HG03460 (cell line): Measurements from ENCODE around the gene ATP2B2.

Experiments
- ATAC-seq: cut with Tn5 transposase; IDR thresholded peaks from one replicate; pipeline ENCODE4 v1.9.1; 2021; ENCODE audit not compliant: unreplicated experiment

The ATP2B2 gene

GRCh38 chr3:10495614-10496013 lies 9.8 kb downstream of the ATP2B2 start:
- ATAC-seq, result no peak

- no peak for ATAC-seq
Measured at GRCh38 chr3:10495003-10495402, 10.4 kb downstream of the ATP2B2 start.

DNA sequence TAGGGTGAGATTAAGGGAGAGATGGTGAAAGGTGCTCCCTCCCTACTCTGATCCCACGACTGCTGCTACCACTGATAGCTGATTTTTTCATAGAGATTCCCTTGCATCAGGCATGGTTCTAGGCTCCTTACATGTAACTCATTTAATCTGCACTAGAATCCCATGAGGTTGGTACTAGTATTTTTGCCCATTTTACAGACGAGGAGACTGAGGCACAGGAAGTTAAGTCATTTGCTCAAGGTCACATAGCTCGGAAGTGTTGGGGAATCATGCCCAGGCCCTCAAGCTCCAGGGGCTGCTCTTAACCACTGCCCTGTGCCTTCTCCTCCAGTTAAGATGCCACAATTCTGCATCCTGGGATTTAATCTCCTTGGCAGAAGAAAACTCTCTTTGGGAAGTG lies 11.2 kb downstream of the ATP2B2 start:
- no peak for ATAC-seq

- no peak for ATAC-seq
Measured at GRCh38 chr3:10493202-10493589, 12.2 kb downstream of the ATP2B2 start.

- no peak for ATAC-seq
Measured at GRCh38 chr3:10492364-10493201, 12.8 kb downstream of the ATP2B2 start.

DNA sequence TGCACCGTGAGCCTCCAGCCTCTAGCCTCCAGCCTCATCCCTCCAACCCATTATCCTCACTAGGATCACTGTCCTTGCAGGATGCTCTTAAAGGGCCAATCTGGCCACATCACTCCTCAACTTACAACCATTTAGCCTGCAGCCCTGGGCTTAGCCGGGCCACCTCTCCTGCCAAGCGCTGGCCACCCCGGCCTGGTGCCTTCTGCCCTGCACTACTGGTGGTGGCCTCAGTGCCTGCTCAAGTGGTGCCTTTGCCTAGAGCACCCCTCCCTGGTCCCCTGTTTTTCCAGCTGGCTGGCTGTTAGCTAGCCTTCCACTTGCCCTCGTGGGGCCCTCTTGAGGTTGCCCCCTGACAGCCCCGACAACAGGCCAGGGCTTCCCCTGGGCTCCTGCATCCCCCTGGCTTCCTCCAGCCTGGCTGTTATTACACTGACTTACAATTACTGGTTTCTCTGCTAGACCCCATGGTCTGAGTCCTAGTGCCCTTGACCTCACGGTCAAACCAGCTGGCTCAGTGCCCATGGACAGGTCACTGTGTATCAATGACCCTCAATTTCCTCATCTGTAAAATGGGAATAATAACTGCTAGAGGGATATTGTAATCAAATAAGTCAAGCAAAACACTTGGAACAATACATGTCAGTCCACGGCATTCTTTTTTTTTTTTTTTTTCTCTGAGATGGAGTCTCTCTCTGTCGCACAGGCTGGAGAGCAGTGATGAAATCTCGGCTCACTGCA lies 15.5 kb downstream of the ATP2B2 start:
- no peak for ATAC-seq

GRCh38 chr3:10487988-10488633 lies 17.3 kb downstream of the ATP2B2 start:
- no peak for ATAC-seq

GRCh38 chr3:10485806-10486205 lies 19.6 kb downstream of the ATP2B2 start:
- ATAC-seq, result no peak

GRCh38 chr3:10485380-10485779 lies 20.0 kb downstream of the ATP2B2 start:
- ATAC-seq, result no peak

DNA sequence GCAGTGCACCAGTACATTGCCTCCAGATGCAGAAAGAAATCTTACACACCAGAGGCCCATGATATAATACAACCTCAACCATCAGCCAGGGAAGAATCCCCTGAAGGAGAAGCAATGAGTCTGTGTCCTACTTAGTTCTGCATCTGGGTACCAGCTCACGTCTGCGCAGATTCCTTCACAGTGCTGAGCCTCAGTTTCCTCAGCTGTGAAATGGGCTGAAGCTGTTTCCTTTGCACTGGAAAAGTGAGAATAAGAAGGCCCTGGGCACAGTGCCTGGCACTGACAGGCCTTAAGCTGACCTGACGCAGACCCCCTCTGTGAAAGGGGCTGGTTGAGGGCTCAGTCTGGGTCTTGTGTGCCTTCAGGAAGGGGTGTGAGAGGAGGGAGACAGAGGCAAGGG lies 20.7 kb downstream of the ATP2B2 start:
- no peak for ATAC-seq

GRCh38 chr3:10483686-10484345 lies 21.6 kb downstream of the ATP2B2 start:
- ATAC-seq, result no peak

DNA sequence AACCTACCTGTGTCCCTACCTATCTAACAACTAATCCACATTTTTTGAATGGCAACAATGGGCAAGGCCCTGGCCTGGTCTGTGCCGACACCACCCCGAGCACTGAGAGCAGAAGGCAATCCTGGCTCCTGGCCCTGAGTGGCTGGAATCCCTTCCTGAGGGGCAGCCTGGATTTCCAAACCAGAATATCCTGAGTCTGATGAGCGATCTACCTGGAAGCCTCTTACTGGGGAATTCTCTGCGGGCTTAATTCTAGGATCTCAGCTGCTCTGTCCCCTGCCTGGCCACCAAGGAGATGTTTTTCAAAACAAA lies 22.1 kb downstream of the ATP2B2 start:
- no peak for ATAC-seq

- ATAC-seq, result no peak
Measured at GRCh38 chr3:10482631-10483363, 22.6 kb downstream of the ATP2B2 start.

GRCh38 chr3:10480871-10481378 lies 24.5 kb downstream of the ATP2B2 start:
- ATAC-seq, result no peak

DNA sequence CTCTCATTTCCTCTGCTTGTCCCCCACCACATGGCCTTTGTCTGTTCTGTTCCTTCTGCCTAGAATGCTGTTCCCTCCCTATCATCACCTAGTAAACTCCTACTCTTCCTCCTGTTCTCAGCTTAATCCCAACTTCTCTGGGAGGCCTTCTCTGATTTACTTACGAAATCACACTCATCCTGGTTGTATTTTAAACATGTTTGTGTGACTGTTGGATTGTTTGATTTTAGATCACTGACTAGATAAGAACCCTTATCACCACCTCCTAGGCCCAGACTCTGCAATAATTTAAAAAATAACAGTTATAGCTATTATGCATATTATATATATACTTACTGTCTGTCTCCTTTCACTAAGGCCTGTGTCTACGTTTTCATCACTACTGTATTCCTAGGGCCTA lies 26.1 kb downstream of the ATP2B2 start:
- ATAC-seq, result no peak

GRCh38 chr3:10475983-10476382 lies 29.4 kb downstream of the ATP2B2 start:
- ATAC-seq, result no peak

- no peak for ATAC-seq
Measured at GRCh38 chr3:10474847-10475246, 30.5 kb downstream of the ATP2B2 start.

GRCh38 chr3:10474275-10474646 lies 31.1 kb downstream of the ATP2B2 start:
- ATAC-seq, result no peak

GRCh38 chr3:10473581-10474274 lies 31.7 kb downstream of the ATP2B2 start:
- no peak for ATAC-seq

- no peak for ATAC-seq
Measured at GRCh38 chr3:10472877-10473440, 32.4 kb downstream of the ATP2B2 start.
